HG03135 (cell line): Measurements from ENCODE around the gene UPF3A.
A peak's percentile ranks its signal among the peaks of the same experiment; 100 is the strongest.
"Not testable (repeated sequence)": the region's sequence is repeated elsewhere in the genome, so short reads cannot be mapped to it uniquely, and the experiment has no call there.

Experiments
- ATAC-seq: cut with Tn5 transposase; IDR thresholded peaks from one replicate; pipeline ENCODE4 v1.9.1; 2021; ENCODE audit warnings: mild to moderate bottlenecking, moderate library complexity; ENCODE audit not compliant: unreplicated experiment

The UPF3A gene

GRCh38 chr13:114281351-114282040, at the start of gene UPF3A:
UPF3A (plus strand) TSS chr13:114281601; CDS start chr13:114281640, 39 bp downstream.
- ATAC-seq: peak; percentile 72

DNA sequence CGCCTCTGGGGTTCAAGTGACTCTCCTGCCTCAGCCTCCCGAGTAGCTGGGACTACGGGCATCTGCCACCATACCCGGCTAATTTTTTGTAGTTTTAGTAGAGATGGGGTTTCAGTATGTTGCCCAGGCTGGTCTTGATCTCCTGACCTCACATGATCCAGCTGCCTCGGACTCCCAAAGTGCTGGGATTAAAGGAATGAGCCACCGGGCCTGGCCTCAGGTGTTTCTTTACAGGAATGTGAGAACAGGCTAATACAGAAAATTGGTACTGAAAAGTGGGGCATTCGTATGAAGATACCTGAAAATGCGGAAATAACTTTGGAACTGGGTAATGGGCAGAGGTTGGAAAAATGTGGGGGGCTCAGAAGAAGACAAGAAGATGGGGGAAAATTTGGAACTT, 49.5 kb upstream of the UPF3A start:
- ATAC-seq: no peak

- ATAC-seq: no peak
Observed at GRCh38 chr13:114234266-114234644, 47.1 kb upstream of the UPF3A start.

- peak; percentile 92 for ATAC-seq
Observed at GRCh38 chr13:114234645-114235421, 46.6 kb upstream of the UPF3A start, which contains the start of gene CDC16. CDC16 (plus strand) TSS chr13:114234897; CDS start chr13:114235085, 188 bp downstream.

GRCh38 chr13:114235697-114236096, 45.7 kb upstream of the UPF3A start:
- no peak for ATAC-seq

GRCh38 chr13:114236227-114236626, 45.2 kb upstream of the UPF3A start:
- ATAC-seq: no peak

- ATAC-seq: no peak
Observed at GRCh38 chr13:114237415-114238112, 43.8 kb upstream of the UPF3A start.

DNA sequence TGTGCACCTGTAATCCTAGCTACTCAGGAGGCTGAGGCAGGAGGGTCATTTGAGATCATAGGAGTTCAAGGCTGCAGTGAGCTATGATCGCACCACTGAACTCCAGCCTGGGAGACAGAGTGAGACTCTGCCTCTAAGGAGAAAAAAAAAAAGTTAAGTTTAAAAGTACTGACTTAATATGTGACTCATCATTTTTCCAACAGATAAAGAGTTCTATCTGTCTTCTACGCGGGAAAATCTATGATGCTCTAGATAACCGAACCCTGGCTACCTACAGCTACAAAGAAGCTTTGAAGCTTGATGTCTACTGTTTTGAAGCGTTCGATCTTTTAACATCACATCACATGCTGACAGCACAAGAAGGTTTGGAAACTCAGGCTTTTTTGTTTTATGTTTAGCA, 39.5 kb upstream of the UPF3A start:
- no peak for ATAC-seq

DNA sequence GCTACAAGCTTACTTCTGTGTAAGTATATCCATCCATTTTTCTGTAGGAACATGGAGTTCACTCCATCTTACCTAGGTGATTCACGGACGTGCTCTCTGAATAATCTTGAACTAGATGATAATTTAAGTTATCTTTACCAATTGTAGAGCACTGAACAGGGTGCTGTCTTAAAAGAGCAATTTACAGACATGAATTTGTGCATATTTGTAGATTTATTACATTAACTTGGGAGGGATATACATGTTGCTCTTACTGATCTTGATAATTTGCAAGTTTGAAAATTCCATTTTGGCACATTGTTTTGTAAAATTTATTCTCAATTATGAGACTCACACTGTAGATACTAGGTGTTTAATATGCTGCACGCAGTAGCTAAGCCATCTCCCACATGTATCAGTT, 37.4 kb upstream of the UPF3A start:
- no peak for ATAC-seq

- ATAC-seq: no peak
Observed at GRCh38 chr13:114244637-114245036, 36.8 kb upstream of the UPF3A start.

- no peak for ATAC-seq
Observed at GRCh38 chr13:114248011-114248410, 33.4 kb upstream of the UPF3A start.

DNA sequence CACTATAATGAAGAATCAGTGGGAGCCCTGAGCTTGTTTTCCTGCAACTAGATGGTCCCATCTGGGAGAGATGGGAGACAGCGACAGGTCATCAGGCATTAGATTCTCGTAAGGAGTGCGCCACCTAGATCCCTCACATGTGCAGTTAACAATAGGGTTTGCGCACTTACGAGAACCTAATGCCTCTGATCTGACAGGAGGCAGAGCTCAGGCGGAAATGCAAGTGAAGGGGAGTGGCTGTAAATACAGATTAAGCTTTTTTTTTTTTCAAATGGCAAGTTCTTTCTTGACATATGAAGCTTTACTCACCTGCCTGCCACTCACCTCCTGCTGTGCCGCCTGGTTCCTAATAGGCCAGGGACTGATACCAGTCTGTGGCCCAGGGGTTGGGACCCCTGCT, 32.3 kb upstream of the UPF3A start:
- ATAC-seq: no peak

- ATAC-seq: not testable (repeated sequence)
Observed at GRCh38 chr13:114251639-114252440, 29.6 kb upstream of the UPF3A start.

GRCh38 chr13:114256547-114256946, 24.9 kb upstream of the UPF3A start:
- no peak for ATAC-seq

- no peak for ATAC-seq
Observed at GRCh38 chr13:114257014-114257413, 24.4 kb upstream of the UPF3A start.

DNA sequence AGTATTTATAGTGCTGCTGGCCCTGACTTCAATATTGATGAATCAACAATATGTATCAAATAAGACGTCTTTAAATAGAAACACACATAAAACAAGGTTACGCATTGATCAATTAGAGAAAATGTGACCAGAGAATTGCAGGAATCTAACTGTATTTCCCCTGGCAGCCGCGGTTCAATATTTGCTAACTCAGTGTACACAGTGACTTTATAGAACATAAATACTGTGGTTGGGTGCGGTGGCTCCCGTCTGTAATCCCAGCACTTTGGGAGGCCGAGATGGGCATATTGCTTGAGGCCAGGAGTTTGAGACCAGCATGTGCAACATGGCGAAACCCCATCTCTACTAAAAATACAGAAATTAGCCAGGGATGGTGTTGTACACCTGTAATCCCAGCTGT, 22.8 kb upstream of the UPF3A start:
- no peak for ATAC-seq

DNA sequence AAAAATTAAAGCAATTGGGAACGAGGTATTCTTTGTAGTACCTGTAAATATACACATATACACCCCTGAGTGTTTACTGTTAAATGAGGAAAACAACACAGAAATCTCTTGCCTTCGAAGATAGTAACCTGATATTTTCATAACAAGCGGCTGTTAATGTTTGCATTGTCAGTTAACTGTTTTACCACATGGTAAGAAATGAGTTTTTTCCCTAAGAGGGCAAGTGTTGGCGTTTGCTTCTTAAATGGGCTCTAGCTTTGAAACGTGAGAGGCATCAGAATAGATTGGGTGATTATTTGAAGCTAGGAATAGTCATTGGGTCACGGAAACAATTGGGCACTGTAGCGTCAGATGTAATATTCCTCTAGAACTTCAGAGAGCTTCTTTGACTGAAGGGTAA, 22.0 kb upstream of the UPF3A start:
- no peak for ATAC-seq

DNA sequence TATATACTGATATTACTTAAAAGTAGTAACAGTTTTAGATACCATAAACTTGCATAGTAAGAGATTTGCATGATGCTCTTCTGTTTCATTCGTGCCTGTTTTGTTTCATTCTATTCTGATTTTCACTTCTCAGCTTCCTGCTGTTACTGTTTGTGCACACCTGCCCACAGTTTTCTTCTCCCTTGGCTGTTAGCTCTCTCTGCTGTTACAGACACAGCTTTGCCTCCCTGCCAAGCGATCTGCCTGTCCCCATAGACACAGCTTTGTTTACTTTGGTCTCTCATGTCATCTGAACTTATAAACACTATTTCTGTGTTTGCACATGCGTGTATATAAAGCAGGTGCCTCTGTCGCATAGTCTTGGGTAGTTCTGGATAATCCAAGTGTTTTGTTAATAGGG, 21.4 kb upstream of the UPF3A start:
- ATAC-seq: no peak

DNA sequence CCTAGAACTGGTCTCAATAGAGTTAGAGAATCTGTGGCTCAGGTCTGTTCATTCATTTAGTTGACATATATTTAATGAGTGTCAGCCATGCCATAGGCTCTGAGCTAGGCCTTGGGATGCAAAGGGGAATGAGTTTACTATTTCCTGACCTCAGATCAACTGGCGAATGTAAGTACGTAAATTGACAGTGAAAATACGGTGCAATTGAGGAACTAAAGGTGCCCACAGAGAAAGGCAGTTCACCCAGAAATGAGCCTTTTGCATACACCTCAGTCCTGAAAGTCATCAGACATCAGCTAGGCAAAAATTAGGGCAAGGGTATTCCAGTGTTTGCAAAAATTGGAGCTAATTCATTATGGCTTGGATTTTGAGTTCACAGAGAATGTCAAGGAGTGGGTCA, 20.6 kb upstream of the UPF3A start:
- no peak for ATAC-seq

DNA sequence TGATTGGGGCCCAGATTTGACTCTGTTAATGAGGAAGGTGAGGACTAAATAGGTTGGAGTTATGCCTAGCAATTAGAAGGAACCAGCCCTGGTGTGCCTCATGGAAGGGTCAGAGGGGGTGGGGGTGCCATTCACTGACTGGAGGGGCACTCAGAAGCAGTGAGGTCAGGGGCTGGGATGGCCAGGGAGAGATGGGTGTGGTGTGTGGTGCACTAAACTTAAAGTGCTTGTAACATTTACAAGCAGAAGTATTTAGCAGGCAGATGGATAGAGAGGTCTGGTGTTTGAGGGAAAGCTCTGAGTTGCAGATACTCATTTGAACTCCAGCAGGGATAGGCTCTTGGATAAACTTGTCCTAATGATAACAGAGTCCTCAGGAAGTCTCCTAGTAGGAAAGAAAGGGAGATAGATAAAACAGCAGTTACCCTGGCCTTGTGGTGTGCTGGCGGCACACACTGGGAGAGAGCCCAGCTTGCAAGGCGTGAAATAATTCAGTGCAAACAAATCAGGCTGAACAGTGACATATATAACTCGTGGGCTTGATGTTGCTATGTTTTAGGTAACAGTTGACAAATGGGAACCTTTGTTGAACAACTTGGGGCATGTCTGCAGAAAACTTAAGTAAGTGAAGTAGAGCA, 20.0 kb upstream of the UPF3A start:
- no peak for ATAC-seq
